ENCODE results near the gene TRIM44.

DNA sequence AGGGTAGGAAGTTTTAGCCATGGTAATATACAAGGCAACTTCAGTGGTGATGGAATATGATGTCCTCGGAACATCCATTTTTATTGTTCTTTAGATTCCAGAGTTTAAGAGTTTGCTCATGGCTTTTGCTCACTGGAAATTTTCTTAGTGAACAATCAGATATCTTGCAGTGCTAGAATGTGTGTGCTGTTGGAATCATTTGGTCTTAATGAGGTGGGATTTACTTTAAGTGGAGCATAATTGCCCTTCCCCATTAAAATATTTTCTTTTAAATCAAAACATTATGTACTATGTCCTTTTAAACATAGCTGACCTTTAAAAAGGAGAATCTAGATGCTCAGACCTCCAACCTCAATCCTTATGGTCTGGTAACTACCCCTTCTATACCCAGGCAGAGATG lies 204.0 kb downstream of the TRIM44 start:
- TF ChIP-seq TAF1 (conservative IDR thresholded peaks at IDR 0.05) (no peak), ATF3 (IDR thresholded peaks at IDR 0.05) (no peak), GABPA (IDR thresholded peaks at IDR 0.05 in 1 of 2, conservative IDR thresholded peaks at IDR 0.05 in 1 of 2) (no peak), JUND (IDR thresholded peaks at IDR 0.05) (no peak), REST (IDR thresholded peaks at IDR 0.05) (no peak), HNF4A (conservative IDR thresholded peaks at IDR 0.05) (no peak), EGR1 (IDR thresholded peaks at IDR 0.05; ENCODE audit: low read depth in 2 of 2) (no peak), SP1 (IDR thresholded peaks at IDR 0.05) (no peak), RAD21 (IDR thresholded peaks at IDR 0.05) (no peak), YY1 (IDR thresholded peaks at IDR 0.05) (no peak), ZBTB33 (IDR thresholded peaks at IDR 0.05) (no peak)
- TF ChIP-seq, protein P1, sequence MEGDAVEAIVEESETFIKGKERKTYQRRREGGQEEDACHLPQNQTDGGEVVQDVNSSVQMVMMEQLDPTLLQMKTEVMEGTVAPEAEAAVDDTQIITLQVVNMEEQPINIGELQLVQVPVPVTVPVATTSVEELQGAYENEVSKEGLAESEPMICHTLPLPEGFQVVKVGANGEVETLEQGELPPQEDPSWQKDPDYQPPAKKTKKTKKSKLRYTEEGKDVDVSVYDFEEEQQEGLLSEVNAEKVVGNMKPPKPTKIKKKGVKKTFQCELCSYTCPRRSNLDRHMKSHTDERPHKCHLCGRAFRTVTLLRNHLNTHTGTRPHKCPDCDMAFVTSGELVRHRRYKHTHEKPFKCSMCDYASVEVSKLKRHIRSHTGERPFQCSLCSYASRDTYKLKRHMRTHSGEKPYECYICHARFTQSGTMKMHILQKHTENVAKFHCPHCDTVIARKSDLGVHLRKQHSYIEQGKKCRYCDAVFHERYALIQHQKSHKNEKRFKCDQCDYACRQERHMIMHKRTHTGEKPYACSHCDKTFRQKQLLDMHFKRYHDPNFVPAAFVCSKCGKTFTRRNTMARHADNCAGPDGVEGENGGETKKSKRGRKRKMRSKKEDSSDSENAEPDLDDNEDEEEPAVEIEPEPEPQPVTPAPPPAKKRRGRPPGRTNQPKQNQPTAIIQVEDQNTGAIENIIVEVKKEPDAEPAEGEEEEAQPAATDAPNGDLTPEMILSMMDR (IDR thresholded peaks at IDR 0.05; ENCODE audit: low read depth, low read length, missing input control): no peak
- TF ChIP-seq, protein P2, sequence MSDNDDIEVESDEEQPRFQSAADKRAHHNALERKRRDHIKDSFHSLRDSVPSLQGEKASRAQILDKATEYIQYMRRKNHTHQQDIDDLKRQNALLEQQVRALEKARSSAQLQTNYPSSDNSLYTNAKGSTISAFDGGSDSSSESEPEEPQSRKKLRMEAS (IDR thresholded peaks at IDR 0.05): no peak
